ENCODE results near the gene S100A13.

GRCh38 chr1:153673511-153673910 is 46.2 kb upstream of the S100A13 start:
- TF ChIP-seq CTCF (IDR thresholded peaks at IDR 0.05 in 2 of 3, conservative IDR thresholded peaks at IDR 0.05 in 1 of 3; ENCODE audit: control insufficient read depth in 2 of 3, extremely low read depth in 1 of 3, insufficient read depth in 1 of 3, low read depth in 3 of 3, low read length in 3 of 3) (no peak), EP300 (IDR thresholded peaks at IDR 0.05; ENCODE audit: borderline replicate concordance in 1 of 2, control insufficient read depth in 1 of 2, low read depth in 2 of 2, low read length in 2 of 2) (no peak), ZNF274 (IDR thresholded peaks at IDR 0.05; ENCODE audit: insufficient read depth, insufficient read length) (no peak), KLF5 (IDR thresholded peaks at IDR 0.05; ENCODE audit: partially characterized antibody) (no peak), ATF3 (IDR thresholded peaks at IDR 0.05; ENCODE audit: borderline replicate concordance, extremely low read depth, low read depth, low read length) (no peak), POLR2A (IDR thresholded peaks at IDR 0.05; ENCODE audit: low read depth, low read length) (no peak), ZBTB40 (IDR thresholded peaks at IDR 0.05; ENCODE audit: borderline replicate concordance) (no peak), CHD1 (IDR thresholded peaks at IDR 0.05; ENCODE audit: low read depth, low read length) (no peak)
